GM21526 (cell line): ENCODE results near the gene OLFM4.
"Not testable (repeated sequence)": the region's sequence is repeated elsewhere in the genome, so short reads cannot be mapped to it uniquely, and the experiment has no call there.

ENCODE experiments used
- ATAC-seq: cut with Tn5 transposase; IDR thresholded peaks from one replicate; pipeline ENCODE4 v1.9.1; 2021; ENCODE audit warnings: moderate library complexity; ENCODE audit not compliant: unreplicated experiment, low FRiP score

Gene OLFM4

DNA sequence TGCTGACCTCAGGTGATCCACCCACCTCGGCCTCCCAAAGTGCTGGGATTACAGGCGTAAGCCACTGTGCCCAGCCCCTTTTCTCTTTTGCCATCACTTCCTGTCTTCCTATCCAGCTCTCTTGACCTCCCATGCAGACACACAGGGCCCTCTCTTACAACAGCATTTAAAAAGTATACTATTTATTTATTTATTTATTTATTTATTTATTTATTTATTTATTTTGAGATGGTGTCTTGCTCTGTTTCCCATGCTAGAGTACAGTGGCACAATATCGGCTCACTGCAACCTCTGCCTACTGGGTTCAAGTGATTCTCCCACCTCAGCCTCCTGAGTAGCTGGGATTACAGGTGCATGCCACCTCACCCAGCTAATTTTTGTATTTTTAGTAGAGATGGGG lies 14.6 kb upstream of the OLFM4 start:
- ATAC-seq, result not testable (repeated sequence)

DNA sequence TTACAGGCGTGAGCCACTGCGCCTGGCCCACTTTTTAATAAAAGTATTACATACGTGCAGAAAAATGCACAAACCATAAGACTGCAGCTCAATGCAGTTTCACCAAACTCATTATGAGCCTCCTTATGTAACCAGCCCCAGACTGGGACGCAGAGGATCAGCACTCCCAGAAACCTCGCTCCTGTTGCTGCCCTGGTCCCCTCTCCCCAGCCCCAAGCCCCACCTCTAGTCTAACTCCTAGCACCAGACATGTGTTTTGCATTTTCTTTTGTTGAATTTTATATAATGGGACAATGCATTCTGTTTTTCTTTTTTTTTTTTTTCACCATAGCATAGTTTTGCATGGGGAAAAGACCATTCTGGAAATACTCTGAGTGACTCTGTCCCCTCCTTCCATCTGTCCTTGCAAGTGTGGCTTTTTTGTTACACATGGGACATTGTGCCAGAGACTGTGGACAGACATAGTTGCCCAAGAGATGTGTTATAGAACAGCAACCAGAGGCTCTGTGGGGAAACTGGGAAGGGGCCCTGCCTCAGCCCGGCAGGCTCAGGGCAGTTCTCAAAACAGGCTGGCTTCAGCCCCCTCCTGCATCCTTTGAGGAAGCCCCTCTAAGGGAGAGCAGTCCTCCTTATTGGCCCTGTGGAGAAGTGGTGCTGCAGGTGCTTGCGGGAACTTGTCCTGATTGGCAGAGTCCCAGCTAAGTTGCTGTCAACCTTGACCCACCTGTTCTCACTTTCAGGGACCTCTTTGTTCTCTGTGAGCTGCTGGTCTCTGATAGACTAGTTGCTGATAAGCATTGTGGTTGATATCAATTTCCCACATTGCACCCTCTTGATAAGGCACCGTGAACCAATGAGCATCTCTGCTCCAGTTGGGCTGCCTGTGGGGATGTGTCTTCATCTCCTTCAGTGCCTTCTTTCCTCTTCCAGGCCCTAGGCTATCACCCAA lies 13.8 kb upstream of the OLFM4 start:
- ATAC-seq, result no peak

DNA sequence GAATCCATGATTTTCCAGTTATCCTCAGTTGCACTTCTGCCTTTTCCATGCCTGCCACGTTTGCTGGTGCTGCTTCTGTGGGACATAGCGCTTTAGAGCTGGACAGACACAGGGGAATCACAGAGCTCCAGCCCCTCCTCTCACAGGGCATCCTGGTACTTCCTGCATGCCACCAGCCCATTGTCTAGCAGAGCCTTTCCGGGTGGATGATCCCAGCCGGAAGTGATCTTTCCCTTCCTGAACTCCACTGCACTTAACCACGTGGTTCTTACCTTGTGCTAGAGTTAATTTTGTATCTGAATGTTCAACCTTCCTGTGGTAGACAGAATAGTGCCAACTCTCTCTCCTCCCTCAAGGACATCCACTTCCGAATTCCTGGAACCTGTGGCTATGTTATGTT lies 12.6 kb upstream of the OLFM4 start:
- no peak for ATAC-seq

DNA sequence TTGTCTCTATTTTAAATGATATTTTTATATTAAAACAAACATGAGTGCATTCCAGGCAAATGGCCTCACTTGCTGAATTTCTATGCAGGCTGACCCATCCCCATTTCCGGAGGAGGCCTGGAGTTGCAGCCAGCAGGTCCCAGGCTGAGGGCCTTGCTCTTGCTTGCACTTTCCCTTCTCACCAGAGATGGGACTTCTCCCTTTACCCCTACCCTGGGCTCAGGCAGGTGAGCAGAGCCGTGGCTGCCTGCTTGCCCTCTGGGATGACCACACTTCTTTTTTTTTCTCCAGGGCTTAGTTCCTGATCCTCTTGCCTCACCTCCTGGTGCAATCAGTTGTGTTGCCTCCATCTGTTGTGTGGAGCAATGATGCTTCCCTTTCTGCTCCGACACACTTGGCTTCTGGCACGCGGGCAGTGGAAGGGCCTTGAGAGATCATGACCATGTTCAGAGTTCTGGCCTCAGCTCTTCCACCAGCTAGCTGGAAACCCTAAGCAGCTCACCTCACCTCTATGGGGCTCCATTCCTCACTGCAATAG lies 11.1 kb upstream of the OLFM4 start:
- no peak for ATAC-seq

DNA sequence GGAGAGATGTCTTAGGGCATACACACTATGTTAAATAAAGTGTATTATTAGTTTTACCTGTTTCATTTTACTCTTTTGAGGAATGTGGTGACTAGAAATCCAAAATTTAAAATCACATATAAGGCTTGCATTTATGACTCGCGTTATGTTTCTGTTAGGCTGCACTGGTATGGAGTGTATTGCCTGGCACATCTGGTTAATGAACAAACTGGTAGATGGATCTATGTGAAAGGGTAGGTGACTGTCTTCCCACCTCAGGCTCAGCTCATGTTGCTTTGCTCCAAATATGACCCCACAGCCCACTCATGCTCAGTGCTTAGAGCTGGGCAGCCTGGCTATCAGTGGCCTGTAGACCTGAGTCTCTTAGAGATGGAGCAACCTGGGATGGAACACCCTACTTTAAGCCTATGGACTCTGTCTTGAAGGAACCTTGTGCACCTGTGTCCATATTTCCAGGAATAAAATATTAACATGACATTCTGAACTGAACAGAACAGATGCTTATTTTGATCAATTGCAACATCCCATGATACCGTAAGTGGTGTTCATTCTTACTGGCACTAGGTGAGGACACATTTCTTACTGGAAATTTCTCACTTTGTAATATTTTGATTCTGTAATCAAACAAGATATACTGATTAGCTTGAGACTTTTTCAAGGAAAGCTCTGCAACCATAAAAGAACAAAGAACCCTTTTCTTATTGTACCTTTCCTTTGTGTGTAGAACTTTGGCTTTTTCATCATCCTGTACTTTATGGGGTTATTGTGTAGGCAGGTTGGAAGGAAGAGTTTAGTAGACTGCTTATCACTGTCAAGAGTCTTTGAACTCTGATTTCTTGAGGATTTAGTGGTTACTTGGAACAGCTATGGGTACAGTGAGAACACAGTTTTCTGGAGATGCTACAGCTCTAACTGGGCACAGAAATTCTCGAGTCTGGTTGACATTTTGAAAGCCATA lies 9.6 kb upstream of the OLFM4 start:
- ATAC-seq, result no peak

DNA sequence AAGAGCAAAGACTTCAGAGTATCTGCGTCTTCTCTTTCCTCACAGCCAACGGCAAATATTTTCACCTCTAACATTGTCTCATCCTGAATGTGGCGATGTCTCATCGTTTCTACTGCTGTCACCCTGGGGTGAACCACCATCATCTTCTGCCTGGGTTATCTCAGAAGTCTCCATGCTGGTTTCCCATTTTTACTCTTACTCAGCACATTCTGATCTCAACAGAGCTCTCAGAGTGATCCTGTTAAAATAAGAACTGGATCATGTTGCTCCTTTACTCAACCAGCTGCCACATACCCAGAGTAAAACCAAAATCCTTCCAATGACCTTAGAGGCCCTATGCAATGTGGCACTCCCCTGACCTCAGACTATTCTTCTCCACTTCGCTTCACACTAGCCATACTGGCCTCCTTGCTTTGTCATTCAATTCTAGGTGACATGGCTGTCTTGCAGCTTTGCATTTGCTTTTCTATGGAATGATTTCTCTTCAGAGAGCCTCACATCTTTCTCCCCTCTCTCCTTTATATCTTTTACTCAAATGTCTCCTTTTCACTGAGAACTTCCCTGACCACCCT lies 7.8 kb upstream of the OLFM4 start:
- ATAC-seq, result no peak

DNA sequence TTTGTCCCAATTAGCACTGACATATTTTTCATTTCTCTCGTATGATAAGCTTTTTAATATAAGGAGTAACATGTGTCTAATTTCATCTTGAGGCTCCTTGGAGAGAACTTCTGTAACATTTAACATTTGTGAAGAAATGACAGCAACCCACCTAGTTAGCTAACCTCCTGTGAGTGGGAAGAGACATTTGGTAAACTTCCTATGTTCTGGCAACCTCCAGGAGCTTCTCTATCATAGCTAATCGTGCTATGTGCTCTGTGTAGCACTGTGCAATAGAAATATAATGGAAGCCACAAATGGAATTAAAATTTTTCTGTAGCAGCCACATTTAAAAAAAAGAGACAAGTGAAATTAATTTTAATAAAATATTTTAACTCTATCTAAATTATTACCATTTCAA lies 5.4 kb upstream of the OLFM4 start:
- ATAC-seq, result no peak

DNA sequence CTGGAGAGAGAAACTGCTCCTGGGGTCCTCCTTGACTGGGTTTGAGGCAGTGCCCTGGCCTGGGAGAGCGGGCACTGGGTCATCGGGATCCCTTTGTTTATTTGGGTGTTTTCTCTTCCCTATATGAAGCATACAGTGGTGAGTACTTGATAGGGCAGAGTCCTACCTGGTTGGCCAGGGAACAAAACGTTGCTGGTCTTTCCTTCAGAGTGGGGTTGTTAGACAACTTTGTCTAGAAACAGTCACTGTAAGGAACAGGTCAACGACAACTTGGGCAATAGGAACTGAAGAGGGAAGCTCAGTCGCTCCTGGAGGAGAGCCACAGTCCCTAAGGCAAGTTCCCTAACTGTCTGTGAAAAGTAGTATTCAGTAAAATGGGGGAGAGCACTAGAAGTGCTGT lies 550 bp upstream of the OLFM4 start:
- ATAC-seq, result no peak

DNA sequence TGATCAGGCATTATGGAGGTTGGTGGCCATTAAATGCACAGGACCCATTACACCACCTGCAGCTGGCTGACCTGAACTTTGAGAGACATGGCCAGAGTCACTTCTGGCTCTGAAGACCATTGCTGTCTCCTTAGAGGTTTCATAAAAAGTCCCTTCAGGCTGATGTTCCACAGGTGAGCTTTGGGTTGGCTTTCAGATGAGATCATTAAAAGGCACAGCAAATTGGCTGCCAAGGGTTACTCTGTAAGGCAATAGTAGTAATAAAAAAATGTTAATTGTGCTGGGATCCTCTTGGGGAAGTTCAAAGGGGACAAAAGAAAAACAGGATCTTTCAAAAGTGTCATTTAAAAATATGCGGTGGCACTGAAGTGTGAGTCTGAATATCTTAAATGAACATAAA lies 4.2 kb downstream of the OLFM4 start:
- no peak for ATAC-seq

DNA sequence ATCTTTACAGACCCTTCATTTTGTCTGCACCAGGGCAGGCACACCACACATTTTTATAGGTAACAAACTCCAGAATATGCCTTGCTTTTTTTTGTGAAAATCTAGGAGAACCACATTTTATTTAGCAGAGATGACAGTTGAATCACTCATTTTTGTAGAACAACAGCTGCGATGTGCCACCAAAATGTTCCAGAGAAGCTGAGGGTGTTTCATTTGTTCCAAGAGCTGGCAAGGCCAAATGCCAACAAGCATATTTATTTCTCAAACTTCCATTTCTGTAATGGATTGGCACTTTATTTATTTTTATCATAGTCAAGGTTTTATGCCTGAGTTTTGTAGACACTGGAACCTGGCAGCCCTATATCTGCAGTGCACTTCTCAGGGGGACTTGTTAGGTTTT lies 10.4 kb downstream of the OLFM4 start:
- ATAC-seq, result no peak

DNA sequence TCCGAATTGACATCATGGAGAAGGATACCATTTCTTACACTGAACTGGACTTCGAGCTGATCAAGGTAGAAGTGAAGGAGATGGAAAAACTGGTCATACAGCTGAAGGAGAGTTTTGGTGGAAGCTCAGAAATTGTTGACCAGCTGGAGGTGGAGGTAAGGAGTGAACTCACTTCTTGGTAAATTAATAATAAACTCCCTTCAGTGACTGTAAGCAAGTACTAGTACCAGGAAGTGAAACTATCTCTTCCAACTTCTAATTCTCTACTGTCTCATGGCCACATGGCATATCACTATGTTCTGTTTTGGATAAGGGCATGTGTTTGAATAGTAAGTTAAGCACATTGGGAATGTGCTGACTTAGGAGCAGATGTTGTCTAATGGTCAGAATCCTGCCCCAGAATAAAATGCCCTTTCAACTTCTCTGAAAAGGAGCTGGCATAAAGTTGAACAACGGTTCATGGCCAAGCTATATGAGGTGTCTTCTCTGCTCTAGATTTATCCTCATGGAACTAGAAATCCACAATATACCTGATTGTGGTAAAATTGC lies 13.4 kb downstream of the OLFM4 start:
- no peak for ATAC-seq

DNA sequence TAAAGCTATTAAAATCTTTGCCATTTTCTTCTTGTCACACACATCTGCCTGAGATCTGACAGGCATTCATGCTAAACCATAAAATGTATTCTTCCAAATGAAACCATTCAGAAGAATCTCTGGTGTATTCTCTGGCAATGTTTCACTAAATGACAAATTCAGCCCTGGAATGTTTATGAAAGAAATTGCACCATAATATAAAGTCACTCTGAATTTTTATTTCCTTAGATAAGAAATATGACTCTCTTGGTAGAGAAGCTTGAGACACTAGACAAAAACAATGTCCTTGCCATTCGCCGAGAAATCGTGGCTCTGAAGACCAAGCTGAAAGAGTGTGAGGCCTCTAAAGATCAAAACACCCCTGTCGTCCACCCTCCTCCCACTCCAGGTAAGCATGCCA lies 14.3 kb downstream of the OLFM4 start:
- ATAC-seq, result no peak

DNA sequence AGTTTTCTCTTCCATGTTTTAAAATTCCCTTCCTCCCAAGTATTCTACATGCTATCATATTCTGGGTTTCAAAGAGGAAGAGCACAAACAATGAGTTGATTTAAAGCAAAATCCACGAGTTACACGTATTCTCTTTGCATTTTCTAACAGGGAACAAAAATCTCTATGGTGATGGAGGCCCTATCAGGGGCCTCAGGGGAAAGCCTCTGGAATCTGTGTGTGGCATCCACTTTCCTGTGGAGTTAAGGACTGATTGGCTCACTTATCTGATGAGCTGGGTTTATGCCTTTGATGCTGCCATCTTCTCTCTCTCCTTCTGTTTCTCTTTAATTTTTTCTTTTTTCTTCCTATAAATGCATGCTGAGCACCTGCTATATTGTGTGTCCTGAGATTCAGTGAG lies 14.8 kb downstream of the OLFM4 start:
- ATAC-seq, result no peak

DNA sequence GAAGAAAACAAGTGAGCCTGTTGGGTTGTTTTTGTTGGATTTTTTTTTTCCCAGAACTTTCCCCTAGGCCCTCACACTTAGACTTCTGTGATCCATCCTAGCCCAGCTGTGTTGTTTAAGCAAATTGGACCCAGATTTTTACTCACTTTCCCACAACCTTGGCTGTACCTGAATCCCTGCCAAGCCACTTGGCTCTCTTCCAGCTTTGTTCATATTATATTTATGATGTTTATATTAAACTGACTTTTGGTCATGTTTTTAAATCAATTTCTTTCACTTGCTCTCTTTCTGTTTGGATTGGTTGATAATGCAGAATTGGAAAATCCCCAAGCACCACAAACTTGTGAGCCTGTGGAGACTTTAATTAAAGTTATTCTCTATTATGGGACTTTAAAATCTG lies 16.6 kb downstream of the OLFM4 start:
- ATAC-seq, result no peak

DNA sequence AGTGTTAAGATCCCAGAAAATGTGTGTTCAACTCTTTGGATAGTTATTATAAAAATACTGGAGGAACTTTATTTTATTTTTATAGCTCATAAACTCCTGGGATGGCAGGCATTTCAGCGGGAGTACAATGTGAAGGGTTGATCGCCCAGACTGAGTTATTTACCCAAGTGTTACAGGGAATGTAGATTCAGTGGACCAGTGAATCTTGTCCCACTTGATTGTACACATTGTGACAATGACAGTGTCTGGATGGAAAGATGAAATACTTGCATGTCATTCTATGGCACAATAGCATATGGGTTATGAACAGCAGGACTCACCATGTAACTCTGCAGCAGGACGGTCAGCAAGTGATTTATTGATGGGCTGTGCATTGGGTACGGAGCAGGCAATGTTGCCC lies 20.3 kb downstream of the OLFM4 start:
- no peak for ATAC-seq

DNA sequence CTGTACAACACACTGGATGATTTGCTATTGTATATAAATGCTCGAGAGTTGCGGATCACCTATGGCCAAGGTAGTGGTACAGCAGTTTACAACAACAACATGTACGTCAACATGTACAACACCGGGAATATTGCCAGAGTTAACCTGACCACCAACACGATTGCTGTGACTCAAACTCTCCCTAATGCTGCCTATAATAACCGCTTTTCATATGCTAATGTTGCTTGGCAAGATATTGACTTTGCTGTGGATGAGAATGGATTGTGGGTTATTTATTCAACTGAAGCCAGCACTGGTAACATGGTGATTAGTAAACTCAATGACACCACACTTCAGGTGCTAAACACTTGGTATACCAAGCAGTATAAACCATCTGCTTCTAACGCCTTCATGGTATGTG lies 21.5 kb downstream of the OLFM4 start:
- ATAC-seq, result no peak

DNA sequence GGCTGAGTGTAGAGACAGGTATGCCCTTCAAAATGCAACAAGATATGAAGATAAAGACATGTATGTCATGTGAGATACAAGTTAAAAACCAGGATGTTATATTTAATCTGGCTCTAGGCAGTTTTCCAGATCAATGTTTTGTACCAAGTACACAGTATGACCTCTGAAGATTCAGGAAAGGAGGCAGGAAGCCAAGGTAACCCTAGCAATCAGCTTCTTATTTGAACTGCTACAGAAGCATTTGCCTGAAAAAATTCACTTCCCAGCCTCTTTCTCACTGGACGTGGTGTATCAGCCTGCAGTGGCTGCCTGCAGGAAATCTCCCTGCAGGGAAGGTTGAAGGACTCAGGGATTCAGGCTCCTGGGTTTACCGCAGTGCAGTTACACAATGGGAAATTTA lies 24.1 kb downstream of the OLFM4 start:
- ATAC-seq, result no peak

DNA sequence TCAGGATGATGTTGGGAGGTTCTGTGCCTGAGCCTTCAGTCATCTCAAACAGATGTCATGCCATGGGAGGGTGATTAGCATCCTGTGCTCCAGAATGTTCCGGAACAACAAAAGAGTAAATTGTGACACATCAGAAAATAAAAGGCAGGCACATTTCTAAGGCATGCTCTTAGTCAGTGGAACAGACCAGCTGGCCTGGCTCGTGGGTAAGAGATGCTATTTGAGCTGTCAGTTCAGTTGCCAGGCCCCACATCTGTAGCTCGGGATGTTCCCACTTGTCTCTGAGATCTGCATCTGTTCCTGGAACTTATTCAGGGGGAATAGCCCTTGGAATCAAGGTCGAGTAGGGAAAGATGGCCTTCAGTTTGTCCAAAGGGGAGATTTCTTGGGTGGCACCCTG lies 26.0 kb downstream of the OLFM4 start:
- no peak for ATAC-seq

DNA sequence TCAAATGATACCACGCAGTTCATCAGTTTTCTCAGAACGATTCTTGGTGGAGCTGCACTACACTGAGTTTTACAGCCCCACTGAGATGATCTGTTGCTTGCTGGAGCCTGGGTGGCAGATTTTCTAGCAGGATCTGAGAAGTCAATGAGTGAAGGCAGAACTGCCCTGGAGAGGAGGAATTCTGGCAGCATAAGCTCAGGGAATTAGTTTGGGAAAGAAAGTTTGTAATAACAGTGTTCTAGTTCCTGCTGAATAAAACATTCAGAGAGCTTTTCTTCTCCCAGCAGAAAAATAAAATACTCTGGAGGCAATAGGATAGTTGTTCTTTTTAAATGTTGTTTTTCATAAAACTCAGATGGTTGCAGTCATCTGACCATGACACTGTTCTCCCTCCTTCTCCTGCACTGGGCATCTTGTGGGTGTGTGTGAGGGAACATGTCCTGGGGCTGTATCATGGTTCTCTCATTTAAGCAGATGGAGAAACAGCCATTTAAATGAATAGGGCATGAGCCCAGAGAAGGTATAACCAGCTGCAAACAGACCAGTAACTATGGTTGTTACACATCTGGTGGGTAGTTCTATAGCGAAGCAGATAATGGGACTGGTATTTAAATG lies 29.6 kb downstream of the OLFM4 start:
- ATAC-seq, result no peak

DNA sequence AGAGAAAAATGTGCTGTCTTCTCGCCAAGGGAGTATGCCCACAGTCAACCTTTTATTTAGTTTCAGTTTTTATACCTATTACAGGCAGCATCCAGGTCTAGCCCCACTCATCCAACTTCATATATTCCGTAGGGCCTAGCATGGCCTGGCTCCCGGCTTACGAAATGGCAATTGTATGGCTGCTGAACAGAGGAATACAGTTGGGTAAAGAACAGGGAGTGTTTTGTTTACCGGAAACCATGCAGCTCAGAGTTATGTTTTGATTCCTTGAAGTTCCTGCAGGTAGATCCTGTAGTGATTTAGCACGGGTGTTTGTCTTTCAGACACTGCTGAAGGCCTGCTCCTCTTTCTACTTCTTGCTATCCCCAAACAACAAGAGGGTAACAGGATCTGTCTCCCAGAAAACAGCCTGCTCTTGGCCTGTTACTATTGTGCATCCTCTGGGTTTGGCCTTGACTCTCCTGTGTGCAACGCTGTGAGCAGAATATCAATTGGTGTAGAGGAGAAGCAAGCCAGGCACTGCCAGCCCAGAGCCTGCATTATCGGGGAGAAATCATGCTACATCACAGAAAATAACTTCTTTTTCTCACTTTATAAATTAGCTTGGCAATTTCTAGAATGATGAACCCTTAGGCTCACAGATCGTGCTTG lies 32.4 kb downstream of the OLFM4 start:
- no peak for ATAC-seq
